HCT116 (cell line): ENCODE results near the gene CPA5. TPM values are rescaled to one million over a fixed set of nuclear protein-coding genes. Genes with fewer than 3 reads are reported as not detected.

Experiments used
- ATAC-seq: fragments of 200-7000 bp; cut with Tn5 transposase; 2 replicates; pipeline ENCODE4 v1.9.1; 2020; ENCODE audit warnings: mild to moderate bottlenecking, moderate library complexity
- BruUV-seq: library from RNA; stranded (reverse); fragments of 400-500 nt; replicated peaks from 2 replicates; lab custom pipeline; 2021; lab: Mats Ljungman, UMichigan
- CTCF ChIA-PET: fragments of 300-600 bp; sonication (Branson Sonifier 250); formaldehyde crosslinking; loops from one replicate; lab custom pipeline; 2021; ENCODE audit warnings: antibody characterized with exemption; lab: Charles Lee
- POLR2A ChIA-PET: fragments of 300-600, 350-600 bp; sonication (Branson Sonifier 250); formaldehyde crosslinking; loops from one replicate; lab custom pipeline; 2021; ENCODE audit warnings: antibody characterized with exemption; lab: Charles Lee
- RAD21 ChIA-PET, 2 experiments: fragments of 300-600 bp; sonication (Branson Sonifier 250); formaldehyde crosslinking; loops; one replicate each; lab custom pipeline; 2023; ENCODE audit warnings: low total read pairs in 2 of 2; ENCODE audit not compliant: uncharacterized antibody in 2 of 2, unreplicated experiment in 2 of 2, low non-redundant PET in 1 of 2; lab: Charles Lee
- DNase-seq: peaks from one replicate; pipeline ENCODE4 v3.0.0-alpha.2; 2010; ENCODE audit warnings: low read depth, low spot score
- H2AFZ ChIP-seq: fragments of 200-600 bp; shearing (Covaris generic), sonication (generic); 2 replicates; pipeline ENCODE4 v1.6.1; 2017; ENCODE audit warnings: low read depth, mixed run types, mixed read lengths, antibody characterized with exemption, low read length; ENCODE audit not compliant: poor library complexity, severe bottlenecking
- H3K27ac ChIP-seq: 2 replicates; pipeline ENCODE4 v1.5.1; 2012; ENCODE audit warnings: low read depth, low read length
- H3K27me3 ChIP-seq: fragments of 200-600 bp; sonication (generic); 2 replicates; pipeline ENCODE4 v1.6.1; 2016; ENCODE audit warnings: mixed run types, low read length, mixed read lengths; ENCODE audit not compliant: insufficient read depth
- H3K36me3 ChIP-seq, 2 experiments: fragments of 200-500 bp in 1 of 2; fragments of 200-600 bp in 1 of 2; sonication (Bioruptor generic) in 1 of 2; sonication (generic) in 1 of 2; 2 replicates each; pipeline versions ENCODE4 v1.5.1 to v1.6.1; 2014 to 2016; ENCODE audit warnings: low read length in 2 of 2, inconsistent platforms in 1 of 2, mixed read lengths in 1 of 2, mixed run types in 1 of 2; ENCODE audit not compliant: insufficient read depth in 2 of 2, control insufficient read depth in 1 of 2
- H3K4me1 ChIP-seq, 2 experiments: fragments of 200-600 bp in 1 of 2; sonication (generic) in 1 of 2; 2 replicates each; pipeline versions ENCODE4 v1.5.1 to v1.6.1; 2012 to 2017; ENCODE audit warnings: low read length in 2 of 2, inconsistent platforms in 1 of 2, mild to moderate bottlenecking in 1 of 2, mixed read lengths in 1 of 2, mixed run types in 1 of 2, moderate library complexity in 1 of 2; ENCODE audit not compliant: insufficient read depth in 2 of 2, control insufficient read depth in 1 of 2
- H3K4me2 ChIP-seq: fragments of 200-600 bp; sonication (generic); 2 replicates; pipeline ENCODE4 v1.6.1; 2017; ENCODE audit warnings: mixed run types, low read length, mixed read lengths
- H3K4me3 ChIP-seq, 2 experiments: fragments of 200-600 bp in 1 of 2; sonication (generic) in 1 of 2; replicated peaks in 1 of 2; 2 replicates each; pipeline ENCODE4 v1.5.1; 2011 to 2016; ENCODE audit warnings: low read length in 2 of 2, control low read depth in 1 of 2, low read depth in 1 of 2, mild to moderate bottlenecking in 1 of 2, mixed read lengths in 1 of 2, mixed run types in 1 of 2
- H3K79me2 ChIP-seq: fragments of 200-600 bp; sonication (generic); 2 replicates; pipeline ENCODE4 v1.6.1; 2017; ENCODE audit warnings: mild to moderate bottlenecking, mixed run types, low read length, moderate library complexity, mixed read lengths; ENCODE audit not compliant: insufficient read depth
- H3K9ac ChIP-seq: fragments of 200-600 bp; sonication (generic); 2 replicates; pipeline ENCODE4 v1.6.1; 2016; ENCODE audit warnings: low read length, mixed read lengths
- H3K9me2 ChIP-seq: fragments of 200-600 bp; sonication (generic), shearing (Covaris generic); 2 replicates; pipeline ENCODE4 v1.6.1; 2017; ENCODE audit warnings: mixed run types, mild to moderate bottlenecking, moderate library complexity; ENCODE audit not compliant: insufficient read depth
- H3K9me3 ChIP-seq, 2 experiments: fragments of 200-500 bp in 1 of 2; fragments of 200-600 bp in 1 of 2; sonication (Bioruptor generic) in 1 of 2; sonication (generic) in 1 of 2; 2 replicates each; pipeline ENCODE4 v1.6.1; 2014 to 2017; ENCODE audit warnings: low read length in 2 of 2, mixed read lengths in 2 of 2, inconsistent platforms in 1 of 2, low read depth in 1 of 2, mild to moderate bottlenecking in 1 of 2, mixed run types in 1 of 2, moderate library complexity in 1 of 2; ENCODE audit not compliant: control insufficient read depth in 1 of 2, insufficient read depth in 1 of 2
- H4K20me1 ChIP-seq: fragments of 200-600 bp; sonication (generic), shearing (Covaris generic); 2 replicates; pipeline ENCODE4 v1.6.1; 2017; ENCODE audit warnings: mixed run types, mild to moderate bottlenecking, moderate library complexity; ENCODE audit not compliant: insufficient read depth
- CBX3 ChIP-seq: IDR thresholded peaks from 2 replicates; pipeline ENCODE4 v1.6.1; 2012; ENCODE audit warnings: low read depth
- CEBPB ChIP-seq: IDR thresholded peaks from 2 replicates; pipeline ENCODE4 v1.6.1; 2012; ENCODE audit warnings: low read depth
- CTCF ChIP-seq, 3 experiments: fragments of 200-600 bp in 1 of 3; sonication (generic) in 1 of 3; IDR thresholded peaks in 2 of 3; conservative IDR thresholded peaks in 1 of 3; 2 replicates each; pipeline ENCODE4 v1.5.1; 2012 to 2017; ENCODE audit warnings: low read depth in 2 of 3, low read length in 2 of 3, antibody characterized with exemption in 1 of 3, borderline replicate concordance in 1 of 3, control low read depth in 1 of 3, mild to moderate bottlenecking in 1 of 3, mixed read lengths in 1 of 3, mixed run types in 1 of 3, moderate library complexity in 1 of 3; ENCODE audit not compliant: insufficient read depth in 1 of 3
- ELF1 ChIP-seq: IDR thresholded peaks from 2 replicates; pipeline ENCODE4 v1.6.1; 2012; ENCODE audit warnings: low read depth, borderline replicate concordance
- EZH2 ChIP-seq: fragments of 200-600 bp; sonication (generic); IDR thresholded peaks from 2 replicates; pipeline ENCODE4 v1.6.1; 2017; ENCODE audit warnings: antibody characterized with exemption, mixed run types
- EZH2phosphoT487 ChIP-seq: fragments of 200-600 bp; IDR thresholded peaks from 2 replicates; pipeline ENCODE4 v1.6.1; 2018; ENCODE audit warnings: antibody characterized with exemption, borderline replicate concordance
- JUND ChIP-seq: IDR thresholded peaks from 2 replicates; pipeline ENCODE4 v1.6.1; 2012
- POLR2AphosphoS5 ChIP-seq: IDR thresholded peaks from 2 replicates; pipeline ENCODE4 v1.6.1; 2011; ENCODE audit warnings: mild to moderate bottlenecking, low read depth, low read length, moderate library complexity
- RAD21 ChIP-seq: IDR thresholded peaks from 2 replicates; pipeline ENCODE4 v1.6.1; 2012; ENCODE audit warnings: low read depth, mild to moderate bottlenecking
- SRF ChIP-seq: IDR thresholded peaks from 2 replicates; pipeline ENCODE4 v1.6.1; 2012; ENCODE audit warnings: low read depth
- TCF7L2 ChIP-seq: IDR thresholded peaks from 2 replicates; pipeline ENCODE4 v1.7.0; 2011; ENCODE audit warnings: borderline replicate concordance, inconsistent platforms; ENCODE audit not compliant: insufficient read depth, insufficient read length; ENCODE audit errors: extremely low read depth
- YY1 ChIP-seq: IDR thresholded peaks from 2 replicates; pipeline ENCODE4 v1.6.1; 2011; ENCODE audit warnings: low read length, low read depth, moderate library complexity, mild to moderate bottlenecking; ENCODE audit not compliant: insufficient replicate concordance; ENCODE audit errors: extremely low read depth
- ZFX ChIP-seq: fragments of 450-650 bp; IDR thresholded peaks from 2 replicates; pipeline ENCODE4 v1.6.1; 2017
- intact Hi-C: fragments of 100-400 bp; cut with micrococcal nuclease; formaldehyde crosslinking; loops from 2 replicates; pipeline ENCODE4 v1.10.0; 2022
- total RNA-seq: library from RNA; stranded (reverse); gene quantifications from one replicate; pipeline ENCODE4 v1.2.1, GENCODE V29; 2021; ENCODE audit not compliant: unreplicated experiment
- TF ChIP-seq, protein P1 (sequence below): IDR thresholded peaks from 2 replicates; pipeline ENCODE4 v1.6.1; 2012; ENCODE audit warnings: low read depth
- TF ChIP-seq, protein P2 (sequence below): IDR thresholded peaks from 2 replicates; pipeline ENCODE4 v1.6.1; 2012
- TF ChIP-seq, protein P3 (sequence below): IDR thresholded peaks from 2 replicates; pipeline ENCODE4 v1.6.1; 2011; ENCODE audit warnings: mild to moderate bottlenecking, low read length, moderate library complexity; ENCODE audit not compliant: insufficient replicate concordance; ENCODE audit errors: extremely low read depth

The CPA5 gene
- total RNA-seq, 1 experiment from 2014 or later, result not detected

GRCh38 chr7:130350945-130351790 lies 6.6 kb downstream of the CPA5 start:
- Histone ChIP-seq H3K9me3 (no peaks in the 10 kb centered on the region), H3K79me2 (no peaks in the 10 kb centered on the region), H3K27ac (no peak overlapping the region), H3K4me3 (no peak overlapping the region), H3K27me3 (no peaks in the 10 kb centered on the region), H2AFZ (no peak overlapping the region), H3K36me3 (no peaks in the 10 kb centered on the region), H3K4me1 (peaks cover 15 to 26% of the 10 kb centered on the region in 2 experiments), H3K9me2 (no peaks in the 10 kb centered on the region), H3K9ac (no peak overlapping the region), H3K4me2 (no peak overlapping the region), H4K20me1 (no peaks in the 10 kb centered on the region)
- intact Hi-C loops, result no loop called here
- no peak for DNase-seq
- no peak for ATAC-seq
- ChIA-PET POLR2A (no interaction called here), CTCF (no interaction called here), RAD21 (no interaction called here)
- TF ChIP-seq CEBPB, result no peak
- no peak for TF ChIP-seq TCF7L2
- TF ChIP-seq ELF1, result no peak
- TF ChIP-seq POLR2AphosphoS5, result no peak
- no peak for TF ChIP-seq CTCF (IDR thresholded peaks at IDR 0.05 in 2 of 3, conservative IDR thresholded peaks at IDR 0.05 in 1 of 3; ENCODE audit: borderline replicate concordance in 1 of 3, insufficient read depth in 1 of 3, low read depth in 2 of 3, low read length in 2 of 3)
- no peak for TF ChIP-seq EZH2
- TF ChIP-seq ZFX, result no peak
- no peak for TF ChIP-seq RAD21
- no peak for TF ChIP-seq CBX3
- TF ChIP-seq EZH2phosphoT487, result no peak
- TF ChIP-seq, protein P1, sequence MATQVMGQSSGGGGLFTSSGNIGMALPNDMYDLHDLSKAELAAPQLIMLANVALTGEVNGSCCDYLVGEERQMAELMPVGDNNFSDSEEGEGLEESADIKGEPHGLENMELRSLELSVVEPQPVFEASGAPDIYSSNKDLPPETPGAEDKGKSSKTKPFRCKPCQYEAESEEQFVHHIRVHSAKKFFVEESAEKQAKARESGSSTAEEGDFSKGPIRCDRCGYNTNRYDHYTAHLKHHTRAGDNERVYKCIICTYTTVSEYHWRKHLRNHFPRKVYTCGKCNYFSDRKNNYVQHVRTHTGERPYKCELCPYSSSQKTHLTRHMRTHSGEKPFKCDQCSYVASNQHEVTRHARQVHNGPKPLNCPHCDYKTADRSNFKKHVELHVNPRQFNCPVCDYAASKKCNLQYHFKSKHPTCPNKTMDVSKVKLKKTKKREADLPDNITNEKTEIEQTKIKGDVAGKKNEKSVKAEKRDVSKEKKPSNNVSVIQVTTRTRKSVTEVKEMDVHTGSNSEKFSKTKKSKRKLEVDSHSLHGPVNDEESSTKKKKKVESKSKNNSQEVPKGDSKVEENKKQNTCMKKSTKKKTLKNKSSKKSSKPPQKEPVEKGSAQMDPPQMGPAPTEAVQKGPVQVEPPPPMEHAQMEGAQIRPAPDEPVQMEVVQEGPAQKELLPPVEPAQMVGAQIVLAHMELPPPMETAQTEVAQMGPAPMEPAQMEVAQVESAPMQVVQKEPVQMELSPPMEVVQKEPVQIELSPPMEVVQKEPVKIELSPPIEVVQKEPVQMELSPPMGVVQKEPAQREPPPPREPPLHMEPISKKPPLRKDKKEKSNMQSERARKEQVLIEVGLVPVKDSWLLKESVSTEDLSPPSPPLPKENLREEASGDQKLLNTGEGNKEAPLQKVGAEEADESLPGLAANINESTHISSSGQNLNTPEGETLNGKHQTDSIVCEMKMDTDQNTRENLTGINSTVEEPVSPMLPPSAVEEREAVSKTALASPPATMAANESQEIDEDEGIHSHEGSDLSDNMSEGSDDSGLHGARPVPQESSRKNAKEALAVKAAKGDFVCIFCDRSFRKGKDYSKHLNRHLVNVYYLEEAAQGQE, result no peak
- no peak for TF ChIP-seq YY1
- TF ChIP-seq, protein P2, sequence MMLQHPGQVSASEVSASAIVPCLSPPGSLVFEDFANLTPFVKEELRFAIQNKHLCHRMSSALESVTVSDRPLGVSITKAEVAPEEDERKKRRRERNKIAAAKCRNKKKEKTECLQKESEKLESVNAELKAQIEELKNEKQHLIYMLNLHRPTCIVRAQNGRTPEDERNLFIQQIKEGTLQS, result no peak
- TF ChIP-seq SRF, result no peak
- TF ChIP-seq JUND, result no peak
- TF ChIP-seq, protein P3, sequence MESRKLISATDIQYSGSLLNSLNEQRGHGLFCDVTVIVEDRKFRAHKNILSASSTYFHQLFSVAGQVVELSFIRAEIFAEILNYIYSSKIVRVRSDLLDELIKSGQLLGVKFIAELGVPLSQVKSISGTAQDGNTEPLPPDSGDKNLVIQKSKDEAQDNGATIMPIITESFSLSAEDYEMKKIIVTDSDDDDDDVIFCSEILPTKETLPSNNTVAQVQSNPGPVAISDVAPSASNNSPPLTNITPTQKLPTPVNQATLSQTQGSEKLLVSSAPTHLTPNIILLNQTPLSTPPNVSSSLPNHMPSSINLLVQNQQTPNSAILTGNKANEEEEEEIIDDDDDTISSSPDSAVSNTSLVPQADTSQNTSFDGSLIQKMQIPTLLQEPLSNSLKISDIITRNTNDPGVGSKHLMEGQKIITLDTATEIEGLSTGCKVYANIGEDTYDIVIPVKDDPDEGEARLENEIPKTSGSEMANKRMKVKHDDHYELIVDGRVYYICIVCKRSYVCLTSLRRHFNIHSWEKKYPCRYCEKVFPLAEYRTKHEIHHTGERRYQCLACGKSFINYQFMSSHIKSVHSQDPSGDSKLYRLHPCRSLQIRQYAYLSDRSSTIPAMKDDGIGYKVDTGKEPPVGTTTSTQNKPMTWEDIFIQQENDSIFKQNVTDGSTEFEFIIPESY, result no peak
- BruUV-seq, result no TSS peak
